ENCODE data around the gene BICD2.

BICD2 gene

DNA sequence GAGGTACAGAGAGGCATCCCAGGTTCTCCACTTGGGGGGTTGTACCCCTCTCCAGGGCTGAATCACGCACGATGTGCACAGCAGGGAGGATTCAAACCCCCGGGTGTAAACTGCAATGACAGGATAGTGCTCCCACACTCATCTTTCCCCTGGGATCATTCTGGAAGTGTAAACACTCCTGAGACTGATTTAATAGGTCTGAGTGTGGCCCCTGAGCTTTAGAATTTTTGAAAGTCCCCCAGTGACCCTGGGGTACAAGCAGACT is 16.5 kb downstream of the BICD2 start:
- Histone ChIP-seq H3K9ac (no peak overlapping the region), H3K27me3 (ENCODE audit: insufficient read depth, low read depth) (no peaks in the 10 kb centered on the region), H3K27ac (no peak overlapping the region), H3K4me1 (ENCODE audit: low read depth, poor library complexity, severe bottlenecking) (peaks cover 18% of the 10 kb centered on the region), H3K36me3 (ENCODE audit: insufficient read depth) (no peaks in the 10 kb centered on the region), H2AFZ (ENCODE audit: low read depth) (no peak overlapping the region), H3K79me2 (ENCODE audit: insufficient read depth, low read depth) (peaks cover 98% of the 10 kb centered on the region), H3K4me3 (IDR thresholded peaks at IDR 0.05; ENCODE audit: insufficient read depth, low read depth, low read length) (no peak overlapping the region), H4K20me1 (ENCODE audit: insufficient read depth) (peaks cover 31% of the 10 kb centered on the region; the same call in 1 of the 2 replicates), H3K4me2 (no peak overlapping the region)
- TF ChIP-seq, protein P1, sequence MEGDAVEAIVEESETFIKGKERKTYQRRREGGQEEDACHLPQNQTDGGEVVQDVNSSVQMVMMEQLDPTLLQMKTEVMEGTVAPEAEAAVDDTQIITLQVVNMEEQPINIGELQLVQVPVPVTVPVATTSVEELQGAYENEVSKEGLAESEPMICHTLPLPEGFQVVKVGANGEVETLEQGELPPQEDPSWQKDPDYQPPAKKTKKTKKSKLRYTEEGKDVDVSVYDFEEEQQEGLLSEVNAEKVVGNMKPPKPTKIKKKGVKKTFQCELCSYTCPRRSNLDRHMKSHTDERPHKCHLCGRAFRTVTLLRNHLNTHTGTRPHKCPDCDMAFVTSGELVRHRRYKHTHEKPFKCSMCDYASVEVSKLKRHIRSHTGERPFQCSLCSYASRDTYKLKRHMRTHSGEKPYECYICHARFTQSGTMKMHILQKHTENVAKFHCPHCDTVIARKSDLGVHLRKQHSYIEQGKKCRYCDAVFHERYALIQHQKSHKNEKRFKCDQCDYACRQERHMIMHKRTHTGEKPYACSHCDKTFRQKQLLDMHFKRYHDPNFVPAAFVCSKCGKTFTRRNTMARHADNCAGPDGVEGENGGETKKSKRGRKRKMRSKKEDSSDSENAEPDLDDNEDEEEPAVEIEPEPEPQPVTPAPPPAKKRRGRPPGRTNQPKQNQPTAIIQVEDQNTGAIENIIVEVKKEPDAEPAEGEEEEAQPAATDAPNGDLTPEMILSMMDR (conservative IDR thresholded peaks at IDR 0.05; ENCODE audit: low read depth, low read length), result no peak

DNA sequence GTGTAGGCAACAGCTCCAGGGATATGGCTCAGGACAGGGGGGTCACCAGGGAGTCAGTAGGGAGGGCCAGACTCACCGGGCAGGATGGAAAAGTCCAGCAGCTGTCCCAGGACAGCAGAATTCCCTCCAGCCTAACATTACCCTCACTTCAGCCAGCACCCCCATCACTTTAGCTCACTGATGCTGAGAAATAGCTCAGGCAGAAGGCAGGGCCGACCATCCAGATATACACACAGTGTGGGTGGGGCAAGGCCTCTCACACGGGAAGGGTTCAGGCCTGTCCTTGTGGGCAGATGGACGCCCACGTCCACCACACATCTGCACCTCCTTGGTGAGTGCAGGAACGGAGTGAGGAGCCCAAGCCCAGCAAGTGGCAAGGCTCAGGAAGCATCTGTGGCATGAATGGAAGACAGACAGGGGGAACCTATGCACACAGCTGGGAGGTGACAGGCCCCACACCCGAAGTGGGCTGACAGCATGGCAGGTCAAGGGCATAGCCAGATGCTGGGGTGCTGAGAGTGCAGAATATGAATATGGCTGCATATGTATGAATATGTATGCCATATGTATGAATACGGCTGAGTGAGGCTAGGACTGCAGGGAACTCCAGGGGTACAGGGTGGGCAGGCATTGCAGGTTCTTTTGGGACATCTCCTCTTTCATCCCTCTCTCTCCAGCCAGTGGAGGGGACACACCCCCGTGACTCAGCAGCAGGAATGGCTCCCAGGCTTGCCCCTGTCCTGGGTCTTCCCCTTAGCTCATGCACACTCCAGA is 17.0 kb downstream of the BICD2 start:
- Histone ChIP-seq H3K4me2 (no peak overlapping the region), H3K36me3 (ENCODE audit: insufficient read depth) (no peaks in the 10 kb centered on the region)
- TF ChIP-seq, protein P1 (conservative IDR thresholded peaks at IDR 0.05; ENCODE audit: low read depth, low read length), result no peak

DNA sequence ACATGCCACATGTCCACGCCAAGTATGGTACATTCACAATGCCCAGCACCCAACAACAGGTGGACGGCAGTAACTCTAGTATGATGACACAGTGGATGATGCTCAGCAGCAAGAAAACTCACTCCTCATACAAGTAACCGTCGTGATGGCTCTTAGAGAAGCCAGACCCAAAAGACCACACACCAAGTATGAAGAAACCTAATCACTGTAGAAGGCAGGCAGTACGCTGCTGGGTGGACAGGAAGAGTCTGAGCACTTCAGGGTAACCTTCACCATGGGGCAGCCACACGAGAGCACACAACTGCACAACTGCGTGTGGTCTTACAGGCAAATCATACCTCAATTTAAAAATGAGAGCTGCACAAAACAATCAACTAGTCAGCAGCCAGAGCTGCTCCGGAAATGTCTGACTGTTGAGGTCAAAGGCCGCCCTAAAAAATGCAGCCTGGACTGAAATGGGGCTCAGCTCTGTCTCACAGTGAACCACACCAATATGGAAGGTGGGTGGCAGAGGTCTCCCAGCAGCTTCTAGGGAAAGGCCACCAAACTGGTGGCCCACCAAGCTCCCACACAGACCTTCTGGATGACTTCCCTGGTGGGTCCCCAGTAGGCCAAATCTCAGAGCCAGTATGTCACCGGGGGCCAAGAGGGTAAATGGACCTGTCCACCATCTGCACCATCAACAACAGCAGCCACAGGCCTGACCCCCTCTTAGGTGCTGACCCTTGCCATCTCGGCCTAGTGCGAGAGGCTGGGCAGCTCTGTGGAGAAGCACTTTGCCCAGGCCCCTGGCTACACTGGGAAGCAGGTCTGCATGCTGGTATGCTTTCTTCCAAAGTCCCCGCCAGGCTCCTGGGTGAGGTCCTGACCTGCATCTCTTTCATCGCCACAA is 17.8 kb downstream of the BICD2 start:
- H3K36me3 ChIP-seq (ENCODE audit: insufficient read depth), result no peaks in the 10 kb centered on the region
- H3K27ac ChIP-seq, result no peak overlapping the region
- no peaks in the 10 kb centered on the region for H3K27me3 ChIP-seq (ENCODE audit: insufficient read depth, low read depth)
- no peak overlapping the region for H3K4me3 ChIP-seq (IDR thresholded peaks at IDR 0.05; ENCODE audit: insufficient read depth, low read depth, low read length)
- peaks cover 98% of the 10 kb centered on the region for H3K79me2 ChIP-seq (ENCODE audit: insufficient read depth, low read depth)
- H3K9ac ChIP-seq, result no peak overlapping the region
- TF ChIP-seq, protein P1 (conservative IDR thresholded peaks at IDR 0.05; ENCODE audit: low read depth, low read length), result no peak
- H4K20me1 ChIP-seq (ENCODE audit: insufficient read depth), result peaks cover 21% of the 10 kb centered on the region; the same call in 1 of the 2 replicates
- no peak overlapping the region for H2AFZ ChIP-seq (ENCODE audit: low read depth)
- no peak overlapping the region for H3K4me2 ChIP-seq
- H3K4me1 ChIP-seq (ENCODE audit: low read depth, poor library complexity, severe bottlenecking), result peaks cover 9% of the 10 kb centered on the region

More for the DNA sequence above, 17.0 kb downstream of the BICD2 start:
- H3K4me1 ChIP-seq (ENCODE audit: low read depth, poor library complexity, severe bottlenecking), result peaks cover 13% of the 10 kb centered on the region
- H4K20me1 ChIP-seq (ENCODE audit: insufficient read depth), result peaks cover 26% of the 10 kb centered on the region; the same call in 1 of the 2 replicates
- H3K9ac ChIP-seq, result no peak overlapping the region
- no peak overlapping the region for H3K4me3 ChIP-seq (IDR thresholded peaks at IDR 0.05; ENCODE audit: insufficient read depth, low read depth, low read length)
- peaks cover 98% of the 10 kb centered on the region for H3K79me2 ChIP-seq (ENCODE audit: insufficient read depth, low read depth)
- no peak overlapping the region for H3K27ac ChIP-seq
- H2AFZ ChIP-seq (ENCODE audit: low read depth), result no peak overlapping the region
- no peaks in the 10 kb centered on the region for H3K27me3 ChIP-seq (ENCODE audit: insufficient read depth, low read depth)

DNA sequence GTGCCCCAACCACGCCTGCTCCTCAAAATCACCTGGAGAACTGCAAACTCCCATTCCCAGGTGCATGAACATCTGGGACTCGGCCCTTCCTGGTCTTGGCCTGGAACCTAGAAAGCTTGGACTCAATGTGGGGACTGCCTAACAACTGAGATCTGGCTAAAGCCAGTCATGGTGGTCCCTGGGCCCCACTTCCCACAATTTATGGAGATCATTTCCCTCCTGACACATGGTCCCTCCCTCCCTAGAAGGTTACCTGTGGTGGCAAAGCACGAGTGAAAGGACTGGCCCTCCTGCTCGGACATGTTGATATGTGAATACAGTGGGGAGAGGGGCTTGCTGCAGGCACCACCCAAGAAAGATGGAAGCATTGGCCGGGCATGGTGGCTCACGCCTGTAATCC is 18.8 kb downstream of the BICD2 start:
- H4K20me1 ChIP-seq (ENCODE audit: insufficient read depth), result peaks cover 22% of the 10 kb centered on the region; the same call in 1 of the 2 replicates
- no peak overlapping the region for H3K9ac ChIP-seq
- H3K27me3 ChIP-seq (ENCODE audit: insufficient read depth, low read depth), result no peaks in the 10 kb centered on the region
- no peaks in the 10 kb centered on the region for H3K36me3 ChIP-seq (ENCODE audit: insufficient read depth)
- TF ChIP-seq, protein P1 (conservative IDR thresholded peaks at IDR 0.05; ENCODE audit: low read depth, low read length), result no peak
- no peak overlapping the region for H3K4me2 ChIP-seq
- no peak overlapping the region for H3K27ac ChIP-seq
- peaks cover 98% of the 10 kb centered on the region for H3K79me2 ChIP-seq (ENCODE audit: insufficient read depth, low read depth)
- H3K4me3 ChIP-seq (IDR thresholded peaks at IDR 0.05; ENCODE audit: insufficient read depth, low read depth, low read length), result no peak overlapping the region
- peaks cover 9% of the 10 kb centered on the region for H3K4me1 ChIP-seq (ENCODE audit: low read depth, poor library complexity, severe bottlenecking)
- no peak overlapping the region for H2AFZ ChIP-seq (ENCODE audit: low read depth)
